Activated naive CD4-positive, alpha-beta T cell (primary cell): Measurements from ENCODE around the gene LYPD6.
"Not testable (repeated sequence)": the region's sequence is repeated elsewhere in the genome, so short reads cannot be mapped to it uniquely, and the experiment has no call there.

ENCODE experiments used
- DNase-seq, 4 experiments: peaks; one replicate each; lab custom pipeline; 2025; lab: John Stamatoyannopoulos, UW

The LYPD6 gene

GRCh38 chr2:149330127-149331022 lies at the start of gene LYPD6:
TSS of gene LYPD6 (plus strand) at chr2:149330587. CDS start at chr2:149437709, 107,122 bp downstream.
- DNase-seq = no peak

GRCh38 chr2:149281441-149281840 lies 48.9 kb upstream of the LYPD6 start:
- no peak for DNase-seq

GRCh38 chr2:149290662-149291061 lies 39.7 kb upstream of the LYPD6 start:
- no peak for DNase-seq

- no peak for DNase-seq
Measured at GRCh38 chr2:149291881-149292280, 38.5 kb upstream of the LYPD6 start.

GRCh38 chr2:149296031-149296430 lies 34.4 kb upstream of the LYPD6 start:
- no peak for DNase-seq

GRCh38 chr2:149307014-149307413 lies 23.4 kb upstream of the LYPD6 start:
- no peak for DNase-seq

GRCh38 chr2:149310349-149310748 lies 20.0 kb upstream of the LYPD6 start:
- DNase-seq = no peak

- no peak for DNase-seq
Measured at GRCh38 chr2:149312039-149312438, 18.3 kb upstream of the LYPD6 start.

- DNase-seq = no peak
Measured at GRCh38 chr2:149313512-149313972, 16.8 kb upstream of the LYPD6 start.

- no peak for DNase-seq
Measured at GRCh38 chr2:149314687-149315086, 15.7 kb upstream of the LYPD6 start.

GRCh38 chr2:149315461-149315860 lies 14.9 kb upstream of the LYPD6 start:
- no peak for DNase-seq

GRCh38 chr2:149318566-149318965 lies 11.8 kb upstream of the LYPD6 start:
- DNase-seq = not testable (repeated sequence)

- DNase-seq = no peak
Measured at GRCh38 chr2:149320362-149320761, 10.0 kb upstream of the LYPD6 start.

GRCh38 chr2:149329068-149329467 lies 1.3 kb upstream of the LYPD6 start:
- DNase-seq = no peak

- no peak for DNase-seq
Measured at GRCh38 chr2:149329489-149330126, 779 bp upstream of the LYPD6 start.

- no peak for DNase-seq
Measured at GRCh38 chr2:149331023-149331400, 625 bp downstream of the LYPD6 start.

GRCh38 chr2:149332364-149332763 lies 2.0 kb downstream of the LYPD6 start:
- DNase-seq = no peak

GRCh38 chr2:149333636-149334035 lies 3.2 kb downstream of the LYPD6 start:
- no peak for DNase-seq

- DNase-seq = no peak
Measured at GRCh38 chr2:149334156-149334555, 3.8 kb downstream of the LYPD6 start.

GRCh38 chr2:149339324-149339723 lies 8.9 kb downstream of the LYPD6 start:
- DNase-seq = no peak

- DNase-seq = no peak
Measured at GRCh38 chr2:149342509-149342908, 12.1 kb downstream of the LYPD6 start.

- DNase-seq = no peak
Measured at GRCh38 chr2:149344105-149344504, 13.7 kb downstream of the LYPD6 start.

GRCh38 chr2:149346272-149346671 lies 15.9 kb downstream of the LYPD6 start:
- DNase-seq = no peak
